Measurements from ENCODE around the gene CDC25B.
A peak's percentile ranks its signal among the peaks of the same experiment; 100 is the strongest.

Gene CDC25B

GRCh38 chr20:3784216-3784853, 11.8 kb upstream of the CDC25B start:
- no peak for TF ChIP-seq TEAD4 (IDR thresholded peaks at IDR 0.05)
- peak; percentile 58 for TF ChIP-seq REST (IDR thresholded peaks at IDR 0.05; ENCODE audit: low read depth)

DNA sequence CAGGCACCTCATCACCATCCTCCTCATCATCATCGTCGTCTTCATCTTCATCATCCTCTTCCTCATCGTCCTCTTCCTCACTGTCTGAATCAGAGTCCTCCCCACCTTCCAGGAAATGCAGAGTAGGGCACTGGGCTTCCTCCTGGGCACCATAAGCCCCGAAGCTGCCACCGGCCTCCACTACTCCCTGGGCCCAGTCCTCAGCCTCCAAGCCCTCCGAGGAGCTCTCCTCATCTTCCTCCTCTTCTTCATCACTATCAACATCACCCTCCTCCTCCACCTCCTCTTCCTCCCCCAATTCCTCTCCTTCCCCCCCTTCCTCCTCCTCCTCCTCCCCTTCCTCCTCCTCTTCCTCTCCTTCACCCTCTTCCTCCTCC, 11.3 kb upstream of the CDC25B start:
- TF ChIP-seq REST (IDR thresholded peaks at IDR 0.05; ENCODE audit: low read depth) (no peak), YY1 (IDR thresholded peaks at IDR 0.05; ENCODE audit: low read depth) (no peak), RAD21 (IDR thresholded peaks at IDR 0.05; ENCODE audit: low read depth) (no peak), FOXM1 (IDR thresholded peaks at IDR 0.05; ENCODE audit: borderline replicate concordance, low read depth) (no peak), NFIC (IDR thresholded peaks at IDR 0.05) (no peak), EP300 (IDR thresholded peaks at IDR 0.05; ENCODE audit: borderline replicate concordance) (no peak), TEAD4 (IDR thresholded peaks at IDR 0.05) (no peak), ZBTB7A (IDR thresholded peaks at IDR 0.05; ENCODE audit: low read depth) (no peak)
- TF ChIP-seq, protein P1, sequence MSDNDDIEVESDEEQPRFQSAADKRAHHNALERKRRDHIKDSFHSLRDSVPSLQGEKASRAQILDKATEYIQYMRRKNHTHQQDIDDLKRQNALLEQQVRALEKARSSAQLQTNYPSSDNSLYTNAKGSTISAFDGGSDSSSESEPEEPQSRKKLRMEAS (IDR thresholded peaks at IDR 0.05), result no peak

DNA sequence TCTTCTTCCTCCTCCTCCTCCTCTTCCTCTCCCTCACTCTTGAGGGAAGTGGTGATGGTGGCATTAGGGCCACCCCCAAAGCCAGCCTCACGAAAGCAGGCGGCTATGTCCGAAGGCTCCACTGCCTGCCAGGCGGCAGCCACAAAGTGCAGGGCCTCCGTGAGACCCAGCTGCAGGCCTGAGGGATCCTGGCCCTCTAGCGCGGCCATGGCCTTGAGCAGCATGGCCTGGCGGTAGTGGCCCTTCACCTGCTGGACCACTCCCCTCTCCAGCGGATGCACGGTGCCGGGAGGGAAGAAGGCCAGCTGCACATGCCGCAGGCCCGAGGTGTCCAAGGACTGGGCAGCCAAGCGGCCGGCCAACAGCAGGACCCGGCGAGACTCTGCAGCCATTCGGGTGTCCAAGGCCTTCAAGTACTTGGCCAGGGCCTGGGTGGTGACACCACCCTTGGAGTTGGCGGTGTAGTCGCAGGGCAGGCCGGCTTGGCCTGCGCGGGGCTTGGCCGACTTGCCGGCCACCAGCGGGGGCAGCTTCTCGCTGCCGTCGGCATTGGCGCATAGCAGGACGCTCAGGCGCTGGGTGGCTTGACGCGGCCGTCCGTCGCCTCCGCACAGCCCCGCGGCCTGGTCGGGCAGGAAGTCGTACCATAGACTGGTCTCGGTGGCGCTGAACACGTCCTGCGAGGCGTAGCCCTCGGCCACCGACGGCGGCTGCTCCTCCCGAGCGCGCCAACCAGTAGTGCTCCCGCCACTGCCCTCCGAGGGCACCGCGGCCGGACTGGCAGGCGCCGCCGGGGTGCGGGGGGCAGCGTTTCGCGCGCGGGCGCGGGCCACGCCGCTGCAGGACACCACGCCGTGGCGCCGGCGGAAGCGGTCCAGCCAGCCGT, 10.6 kb upstream of the CDC25B start:
- TF ChIP-seq TAF1 (IDR thresholded peaks at IDR 0.05; ENCODE audit: low read depth) (no peak), EGR1 (IDR thresholded peaks at IDR 0.05) (no peak), TEAD4 (IDR thresholded peaks at IDR 0.05) (no peak), USF1 (IDR thresholded peaks at IDR 0.05) (no peak), CREB1 (IDR thresholded peaks at IDR 0.05; ENCODE audit: low read depth) (no peak), NFIC (IDR thresholded peaks at IDR 0.05) (no peak), FOXM1 (IDR thresholded peaks at IDR 0.05; ENCODE audit: borderline replicate concordance, low read depth) (no peak), YY1 (IDR thresholded peaks at IDR 0.05; ENCODE audit: low read depth) (no peak), EP300 (IDR thresholded peaks at IDR 0.05; ENCODE audit: borderline replicate concordance) (no peak), ZBTB7A (IDR thresholded peaks at IDR 0.05; ENCODE audit: low read depth) (no peak), TCF12 (IDR thresholded peaks at IDR 0.05; ENCODE audit: low read depth) (no peak), REST (IDR thresholded peaks at IDR 0.05; ENCODE audit: low read depth) (no peak), RAD21 (IDR thresholded peaks at IDR 0.05; ENCODE audit: low read depth) (no peak), CEBPB (IDR thresholded peaks at IDR 0.05) (no peak)
- TF ChIP-seq, protein P1 (IDR thresholded peaks at IDR 0.05), result no peak

- TF ChIP-seq TAF1 (IDR thresholded peaks at IDR 0.05; ENCODE audit: low read depth) (no peak), CREB1 (IDR thresholded peaks at IDR 0.05; ENCODE audit: low read depth) (no peak)
- TF ChIP-seq, protein P1 (IDR thresholded peaks at IDR 0.05), result peak; percentile 79
These were observed 10.0 kb upstream of the CDC25B start for GRCh38 chr20:3786126-3786484.

Data from Ishikawa (cell line).